Endothelial cell (in vitro differentiated cells): ENCODE measurements around the gene GABRG3. TPM values are rescaled to one million over a fixed set of nuclear protein-coding genes. Genes with fewer than 3 reads are reported as not detected.

Source experiments
- DNase-seq: peaks from one replicate; pipeline ENCODE4 v3.0.0; 2021; ENCODE audit warnings: low spot score
- H3K27ac Mint-ChIP-seq: one replicate; pipeline ENCODE4 v1.8.0; 2021; ENCODE audit warnings: mixed read lengths, inconsistent platforms; ENCODE audit not compliant: unreplicated experiment
- H3K27me3 Mint-ChIP-seq: one replicate; pipeline ENCODE4 v1.8.0; 2021; ENCODE audit warnings: mild to moderate bottlenecking, moderate library complexity, mixed read lengths, inconsistent platforms; ENCODE audit not compliant: unreplicated experiment
- H3K36me3 Mint-ChIP-seq: one replicate; pipeline ENCODE4 v1.8.0; 2021; ENCODE audit warnings: mild to moderate bottlenecking, low read depth, mixed read lengths, inconsistent platforms; ENCODE audit not compliant: unreplicated experiment
- H3K4me1 Mint-ChIP-seq: one replicate; pipeline ENCODE4 v1.8.0; 2021; ENCODE audit warnings: mild to moderate bottlenecking, mixed read lengths, inconsistent platforms; ENCODE audit not compliant: unreplicated experiment
- H3K4me3 Mint-ChIP-seq: one replicate; pipeline ENCODE4 v1.8.0; 2021; ENCODE audit warnings: mild to moderate bottlenecking, mixed read lengths, inconsistent platforms; ENCODE audit not compliant: unreplicated experiment
- H3K9me3 Mint-ChIP-seq: one replicate; pipeline ENCODE4 v1.8.0; 2021; ENCODE audit warnings: mixed read lengths, inconsistent platforms; ENCODE audit not compliant: unreplicated experiment
- total RNA-seq: library from RNA; stranded (reverse); fragmentation: NEBNext Ultra II Directional; extraction: Animal tissue kit (Norgen Biotek cat#: 25700); gene quantifications from one replicate; pipeline ENCODE4 v1.2.1, GENCODE V29; 2021; ENCODE audit not compliant: unreplicated experiment
- TF ChIP-seq, protein P1 (sequence below): fragments of 200-600 bp; sonication (generic); IDR thresholded peaks from one replicate; pipeline ENCODE4 v1.5.0; 2021; ENCODE audit warnings: antibody characterized with exemption; ENCODE audit not compliant: unreplicated experiment

Gene GABRG3
- total RNA-seq, 1 donor from 2014 or later: 0.21 TPM

DNA sequence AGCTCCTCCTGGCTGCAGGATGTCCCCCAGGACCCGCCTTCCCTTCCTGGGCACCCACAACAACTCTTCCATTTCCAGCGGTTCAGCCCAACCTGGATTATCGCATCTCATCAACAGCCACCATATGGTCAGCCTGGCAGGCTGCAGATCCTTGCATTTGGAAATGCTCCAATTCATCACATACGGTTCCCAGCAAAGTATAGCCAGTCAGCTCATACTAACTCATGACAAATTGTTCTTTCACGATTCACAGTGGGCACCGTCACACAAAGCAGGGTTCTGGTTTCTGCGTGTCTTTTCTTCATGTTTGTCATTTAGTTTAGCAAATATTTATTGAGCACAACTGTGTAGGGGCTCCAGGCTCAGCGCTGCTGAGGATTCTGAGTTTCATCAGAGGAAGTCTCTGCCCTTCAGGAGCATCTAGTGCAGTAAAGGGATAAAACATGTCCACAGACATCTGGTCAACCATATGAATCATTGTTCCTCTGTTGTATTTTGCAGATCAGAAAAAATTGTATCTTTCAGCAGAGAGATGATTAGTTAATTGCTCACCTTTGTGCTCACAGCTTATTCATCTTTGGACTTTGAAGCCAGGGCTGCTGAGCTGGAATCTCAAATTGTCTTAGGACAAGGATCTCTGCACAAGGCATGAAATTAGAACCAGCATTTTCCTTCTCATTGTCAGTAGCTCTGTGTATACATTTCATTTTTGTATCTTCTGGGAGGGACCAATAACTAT is 125.1 kb downstream of the GABRG3 start:
- Mint-ChIP-seq H3K36me3 (no peaks in the 10 kb centered on the region), H3K4me1 (no peaks in the 10 kb centered on the region), H3K9me3 (no peaks in the 10 kb centered on the region), H3K27me3 (peaks cover 2% of the 10 kb centered on the region), H3K4me3 (no peak overlapping the region), H3K27ac (no peak overlapping the region)
- no peak for DNase-seq
- TF ChIP-seq, protein P1, sequence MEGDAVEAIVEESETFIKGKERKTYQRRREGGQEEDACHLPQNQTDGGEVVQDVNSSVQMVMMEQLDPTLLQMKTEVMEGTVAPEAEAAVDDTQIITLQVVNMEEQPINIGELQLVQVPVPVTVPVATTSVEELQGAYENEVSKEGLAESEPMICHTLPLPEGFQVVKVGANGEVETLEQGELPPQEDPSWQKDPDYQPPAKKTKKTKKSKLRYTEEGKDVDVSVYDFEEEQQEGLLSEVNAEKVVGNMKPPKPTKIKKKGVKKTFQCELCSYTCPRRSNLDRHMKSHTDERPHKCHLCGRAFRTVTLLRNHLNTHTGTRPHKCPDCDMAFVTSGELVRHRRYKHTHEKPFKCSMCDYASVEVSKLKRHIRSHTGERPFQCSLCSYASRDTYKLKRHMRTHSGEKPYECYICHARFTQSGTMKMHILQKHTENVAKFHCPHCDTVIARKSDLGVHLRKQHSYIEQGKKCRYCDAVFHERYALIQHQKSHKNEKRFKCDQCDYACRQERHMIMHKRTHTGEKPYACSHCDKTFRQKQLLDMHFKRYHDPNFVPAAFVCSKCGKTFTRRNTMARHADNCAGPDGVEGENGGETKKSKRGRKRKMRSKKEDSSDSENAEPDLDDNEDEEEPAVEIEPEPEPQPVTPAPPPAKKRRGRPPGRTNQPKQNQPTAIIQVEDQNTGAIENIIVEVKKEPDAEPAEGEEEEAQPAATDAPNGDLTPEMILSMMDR: no peak

DNA sequence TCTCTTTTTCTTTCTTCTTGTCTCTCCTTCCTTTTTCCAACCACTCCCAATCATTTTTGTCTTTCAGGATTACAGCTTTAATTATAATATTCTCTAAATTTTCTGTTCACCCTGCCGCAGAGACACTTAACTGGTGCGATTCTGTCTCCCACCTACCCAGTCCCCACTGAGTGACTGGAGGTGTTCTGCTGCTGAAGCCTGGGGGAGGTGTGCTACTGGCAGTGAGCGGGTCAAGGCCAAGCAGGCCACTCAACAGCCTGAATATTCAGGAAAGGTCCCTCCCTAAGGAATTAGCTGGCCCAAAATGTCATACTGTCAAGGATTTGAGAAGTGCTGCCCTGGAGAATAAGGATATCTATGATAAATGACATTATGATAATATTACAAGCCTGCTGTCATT is 126.5 kb downstream of the GABRG3 start:
- no peak overlapping the region for H3K4me3 Mint-ChIP-seq
- no peaks in the 10 kb centered on the region for H3K9me3 Mint-ChIP-seq
- no peaks in the 10 kb centered on the region for H3K4me1 Mint-ChIP-seq
- TF ChIP-seq, protein P1: no peak
- DNase-seq: no peak
- no peak overlapping the region for H3K27ac Mint-ChIP-seq
- no peaks in the 10 kb centered on the region for H3K27me3 Mint-ChIP-seq
- no peaks in the 10 kb centered on the region for H3K36me3 Mint-ChIP-seq

DNA sequence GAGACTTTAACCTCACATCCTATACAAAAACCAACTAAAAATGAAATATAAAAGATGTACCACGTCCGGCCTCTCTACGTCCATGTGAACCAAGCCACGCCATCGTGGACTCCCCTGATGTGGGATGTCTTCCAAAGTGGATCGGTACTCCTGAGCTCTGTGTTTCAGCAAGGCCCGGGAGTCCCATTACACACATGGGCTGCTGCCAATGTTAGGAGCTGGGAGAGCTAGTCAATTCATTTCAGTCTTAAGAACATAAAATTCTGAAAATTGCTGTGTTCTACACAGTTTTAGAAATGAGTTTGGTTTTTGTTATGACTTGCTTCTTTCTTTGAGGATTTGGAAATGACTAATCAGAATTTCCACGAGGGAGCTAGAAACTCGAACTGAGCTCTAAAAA is 131.0 kb downstream of the GABRG3 start:
- Mint-ChIP-seq H3K4me1 (no peaks in the 10 kb centered on the region), H3K36me3 (no peaks in the 10 kb centered on the region), H3K27me3 (no peaks in the 10 kb centered on the region), H3K9me3 (no peaks in the 10 kb centered on the region), H3K27ac (no peak overlapping the region), H3K4me3 (no peak overlapping the region)
- TF ChIP-seq, protein P1: no peak
- no peak for DNase-seq

DNA sequence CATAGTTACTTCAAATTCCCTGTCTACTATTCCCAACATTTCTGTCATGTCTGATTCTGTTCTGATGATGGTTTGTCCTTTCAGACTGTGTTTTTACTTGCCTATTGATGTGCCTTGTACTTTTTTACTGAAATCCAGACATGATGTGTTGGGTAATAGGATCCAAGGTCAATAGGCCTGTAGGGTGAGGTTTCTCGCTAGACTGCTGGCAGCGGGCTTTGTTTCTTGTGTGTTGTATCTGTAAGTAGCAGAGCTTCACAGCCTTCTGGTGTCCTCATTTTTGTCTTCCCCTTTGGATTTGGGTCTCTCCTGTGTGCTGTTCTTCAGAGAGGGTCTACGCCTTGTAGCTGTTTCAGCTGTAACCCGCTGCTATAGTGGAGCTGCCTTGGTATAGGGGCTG is 140.3 kb downstream of the GABRG3 start:
- Mint-ChIP-seq H3K27me3 (no peaks in the 10 kb centered on the region), H3K9me3 (no peaks in the 10 kb centered on the region), H3K27ac (no peak overlapping the region), H3K4me1 (no peaks in the 10 kb centered on the region), H3K36me3 (no peaks in the 10 kb centered on the region), H3K4me3 (no peak overlapping the region)
- no peak for DNase-seq
- TF ChIP-seq, protein P1: no peak

DNA sequence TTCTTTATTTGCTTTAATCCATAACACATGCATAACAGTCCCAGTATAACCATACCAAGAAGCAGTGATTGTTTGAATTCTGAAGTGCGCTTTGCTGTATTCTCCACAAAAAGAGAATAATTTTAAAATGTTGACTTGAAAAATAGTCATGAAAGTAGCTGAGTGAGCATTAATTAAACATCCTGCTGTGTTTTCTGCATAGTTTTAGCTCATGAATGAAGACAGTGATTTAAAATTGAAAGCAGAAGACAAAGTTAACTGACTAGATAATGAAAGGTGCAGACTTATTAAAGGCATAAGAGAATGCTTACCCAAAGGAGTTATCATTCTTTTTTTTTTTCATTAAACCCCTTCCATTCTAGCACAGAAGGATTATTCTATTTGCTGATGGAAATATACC is 143.5 kb downstream of the GABRG3 start:
- Mint-ChIP-seq H3K4me1 (no peaks in the 10 kb centered on the region), H3K36me3 (no peaks in the 10 kb centered on the region), H3K4me3 (no peak overlapping the region), H3K9me3 (no peaks in the 10 kb centered on the region), H3K27ac (no peak overlapping the region), H3K27me3 (peaks cover 1% of the 10 kb centered on the region)
- no peak for DNase-seq
- TF ChIP-seq, protein P1: no peak
